HG03520 (cell line): ENCODE results near the gene WNK4.

ENCODE experiments used
- ATAC-seq: cut with Tn5 transposase; IDR thresholded peaks from one replicate; pipeline ENCODE4 v1.9.1; 2021; ENCODE audit warnings: mild to moderate bottlenecking, moderate library complexity; ENCODE audit not compliant: unreplicated experiment

Gene WNK4

GRCh38 chr17:42795465-42795864 lies 15.1 kb downstream of the WNK4 start:
- no peak for ATAC-seq

GRCh38 chr17:42796066-42796758 lies 15.8 kb downstream of the WNK4 start:
- ATAC-seq = no peak

- ATAC-seq = no peak
Observed at GRCh38 chr17:42797067-42798007, 16.9 kb downstream of the WNK4 start.

- ATAC-seq = no peak
Observed at GRCh38 chr17:42798011-42798382, 17.6 kb downstream of the WNK4 start.

- no peak for ATAC-seq
Observed at GRCh38 chr17:42798383-42799380, 18.3 kb downstream of the WNK4 start, which contains the start of the genes CNTD1 and COA3. Gene CNTD1, plus strand, starts transcription at chr17:42798861. Its CDS starts 207 bp downstream, at chr17:42799068. Gene COA3, minus strand, starts transcription at chr17:42798704. Its CDS starts 23 bp downstream, at chr17:42798681.

- ATAC-seq = no peak
Observed at GRCh38 chr17:42803074-42803883, 22.9 kb downstream of the WNK4 start.

GRCh38 chr17:42804918-42805367 lies 24.5 kb downstream of the WNK4 start:
- no peak for ATAC-seq

- ATAC-seq = no peak
Observed at GRCh38 chr17:42806249-42806648, 25.8 kb downstream of the WNK4 start.

- no peak for ATAC-seq
Observed at GRCh38 chr17:42809250-42809649, 28.8 kb downstream of the WNK4 start.

- no peak for ATAC-seq
Observed at GRCh38 chr17:42814633-42815399, 34.4 kb downstream of the WNK4 start.

GRCh38 chr17:42817866-42818265 lies 37.5 kb downstream of the WNK4 start:
- ATAC-seq = no peak

GRCh38 chr17:42818379-42818778 lies 38.0 kb downstream of the WNK4 start:
- no peak for ATAC-seq

- ATAC-seq = no peak
Observed at GRCh38 chr17:42819939-42820535, 39.6 kb downstream of the WNK4 start.

- no peak for ATAC-seq
Observed at GRCh38 chr17:42821176-42821575, 40.8 kb downstream of the WNK4 start.

GRCh38 chr17:42827472-42827871 lies 47.1 kb downstream of the WNK4 start:
- no peak for ATAC-seq

- ATAC-seq = no peak
Observed at GRCh38 chr17:42830971-42831370, 50.6 kb downstream of the WNK4 start.

GRCh38 chr17:42832213-42832933 lies 52.0 kb downstream of the WNK4 start:
- ATAC-seq = no peak
